Thymus (tissue), 11 donors: ENCODE results near the gene LRP3. TPM values are rescaled to one million over a fixed set of nuclear protein-coding genes. Genes with fewer than 3 reads are reported as not detected.
"Not testable (repeated sequence)": the region's sequence is repeated elsewhere in the genome, so short reads cannot be mapped to it uniquely, and the experiment has no call there.

Experiments
- DNase-seq, 9 donors: peaks; one replicate each; pipeline ENCODE4 v3.0.0-alpha.2; 2013; ENCODE audit warnings: low spot score in 9 of 9, low read depth in 6 of 9, missing footprints in 1 of 9
- H3K27ac ChIP-seq, 2 donors: one replicate each; pipeline ENCODE4 v1.5.1; 2013; ENCODE audit warnings: control low read depth in 1 of 2, low read depth in 1 of 2, low read length in 1 of 2, mild to moderate bottlenecking in 1 of 2, moderate library complexity in 1 of 2
- H3K27me3 ChIP-seq, 2 donors: one replicate each; pipeline ENCODE4 v1.5.1; 2013; ENCODE audit warnings: low read length in 1 of 2; ENCODE audit not compliant: control insufficient read depth in 2 of 2, insufficient read depth in 1 of 2
- H3K36me3 ChIP-seq, 2 donors: one replicate each; pipeline ENCODE4 v1.5.1; 2013; ENCODE audit warnings: low read length in 1 of 2, mild to moderate bottlenecking in 1 of 2, moderate library complexity in 1 of 2; ENCODE audit not compliant: control insufficient read depth in 2 of 2, insufficient read depth in 2 of 2
- H3K4me1 ChIP-seq, 2 donors: one replicate each; pipeline ENCODE4 v1.5.1; 2013; ENCODE audit warnings: low read length in 2 of 2; ENCODE audit not compliant: control insufficient read depth in 2 of 2, insufficient read depth in 2 of 2
- H3K4me3 ChIP-seq, 2 donors: one replicate each; pipeline ENCODE4 v1.5.1; 2013; ENCODE audit warnings: low read length in 2 of 2, control low read depth in 1 of 2, mild to moderate bottlenecking in 1 of 2
- H3K9me3 ChIP-seq, 2 donors: one replicate each; pipeline ENCODE4 v1.5.1; 2013; ENCODE audit warnings: low read length in 1 of 2, mild to moderate bottlenecking in 1 of 2; ENCODE audit not compliant: control insufficient read depth in 2 of 2, insufficient read depth in 1 of 2
- WGBS: extraction: QIAGEN DNeasy Blood & Tissue Kit; methylation state at CpG from one replicate; pipeline ENCODE4 v1.1.7; 2013; 5-methylcytosine and 5-hydroxymethylcytosine counted together
- polyA plus RNA-seq: library from polyadenylated mRNA; stranded (reverse); fragments of 200-250 nt; gene quantifications from one replicate; pipeline ENCODE4 v1.2.3, GENCODE V29; 2013
- total RNA-seq: library from RNA; stranded (reverse); fragments of 120-200 nt; gene quantifications from one replicate; pipeline ENCODE4 v1.2.4, GENCODE V29; 2013
- donor health status: healthy.

The LRP3 gene
- total and polyA plus RNA-seq, 2 donors, result 2.6 to 4.0 TPM

GRCh38 chr19:33219261-33219815, 25.2 kb downstream of the LRP3 start:
- Histone ChIP-seq H3K27me3 (peaks cover 8 to 16% of the 10 kb centered on the region in 2 donors), H3K36me3 (no peaks in the 10 kb centered on the region), H3K9me3 (no peaks in the 10 kb centered on the region), H3K4me3 (no peak overlapping the region), H3K4me1 (no peaks in the 10 kb centered on the region), H3K27ac (no peak overlapping the region)
- no peak for DNase-seq
- 85% methylated on average over 12 of the region's 12 CpGs for WGBS

GRCh38 chr19:33220115-33220514, 26.0 kb downstream of the LRP3 start:
- no peak for DNase-seq
- Histone ChIP-seq H3K36me3 (no peaks in the 10 kb centered on the region), H3K27me3 (peaks cover 16 to 24% of the 10 kb centered on the region in 2 donors), H3K27ac (no peak overlapping the region), H3K4me3 (no peak overlapping the region), H3K4me1 (no peaks in the 10 kb centered on the region), H3K9me3 (no peaks in the 10 kb centered on the region)
- 93% methylated on average over 18 of the region's 18 CpGs for WGBS

- WGBS, result 92% methylated on average over 9 of the region's 9 CpGs
- Histone ChIP-seq H3K27ac (no peak overlapping the region), H3K27me3 (peaks cover 22 to 29% of the 10 kb centered on the region in 2 donors), H3K36me3 (no peaks in the 10 kb centered on the region), H3K4me1 (no peaks in the 10 kb centered on the region), H3K4me3 (no peak overlapping the region), H3K9me3 (no peaks in the 10 kb centered on the region)
- DNase-seq, result no peak
Measured at GRCh38 chr19:33220735-33221134, 26.6 kb downstream of the LRP3 start.

- WGBS, result 97% methylated on average over 6 of the region's 6 CpGs
Measured at GRCh38 chr19:33221638-33222037, 27.5 kb downstream of the LRP3 start.

GRCh38 chr19:33222255-33222654, 28.1 kb downstream of the LRP3 start:
- not testable (repeated sequence) for DNase-seq, H3K36me3 ChIP-seq, H3K4me1 ChIP-seq, H3K27ac ChIP-seq, H3K9me3 ChIP-seq, H3K4me3 ChIP-seq
- H3K27me3 ChIP-seq, result peaks cover 37 to 44% of the 10 kb centered on the region in 2 donors
- 99% methylated on average over 2 of the region's 2 CpGs for WGBS

More at GRCh38 chr19:33221638-33222037, 27.5 kb downstream of the LRP3 start:
- no peaks in the 10 kb centered on the region for H3K4me1 ChIP-seq
- H3K27me3 ChIP-seq, result peaks cover 31 to 38% of the 10 kb centered on the region in 2 donors
- H3K9me3 ChIP-seq, result no peaks in the 10 kb centered on the region
- no peak overlapping the region for H3K27ac ChIP-seq
- no peaks in the 10 kb centered on the region for H3K36me3 ChIP-seq
- H3K4me3 ChIP-seq, result no peak overlapping the region
- no peak for DNase-seq

GRCh38 chr19:33224694-33225457, 30.7 kb downstream of the LRP3 start:
- peaks cover 4 to 6% of the 10 kb centered on the region in 2 donors for H3K9me3 ChIP-seq
- H3K36me3 ChIP-seq, result no peaks in the 10 kb centered on the region
- H3K4me3 ChIP-seq, result no peak overlapping the region
- no peak for DNase-seq
- no peak overlapping the region for H3K27ac ChIP-seq
- no peaks in the 10 kb centered on the region for H3K4me1 ChIP-seq
- 74% methylated on average over 18 of the region's 18 CpGs for WGBS
- H3K27me3 ChIP-seq, result peaks cover 43 to 53% of the 10 kb centered on the region in 2 donors

GRCh38 chr19:33225458-33225926, 31.4 kb downstream of the LRP3 start, which contains the start of gene SLC7A10:
TSS of gene SLC7A10 (minus strand) at chr19:33225850. CDS start at chr19:33225703, 147 bp downstream.
- no peak for DNase-seq
- H3K27me3 ChIP-seq, result peaks cover 43 to 53% of the 10 kb centered on the region in 2 donors
- H3K9me3 ChIP-seq, result peaks cover 4 to 6% of the 10 kb centered on the region in 2 donors
- H3K27ac ChIP-seq, result no peak within 1 kb of the TSS
- H3K4me3 ChIP-seq, result no peak within 1 kb of the TSS
- no peaks in the 10 kb centered on the region for H3K36me3 ChIP-seq
- 6% methylated on average over 62 of the region's 62 CpGs for WGBS
- no peaks in the 10 kb centered on the region for H3K4me1 ChIP-seq

- 4% methylated on average over 66 of the region's 66 CpGs for WGBS
- H3K27ac ChIP-seq, result no peak overlapping the region
- no peak for DNase-seq
- peaks cover 4 to 6% of the 10 kb centered on the region in 2 donors for H3K9me3 ChIP-seq
- no peak overlapping the region for H3K4me3 ChIP-seq
- no peaks in the 10 kb centered on the region for H3K4me1 ChIP-seq
- H3K36me3 ChIP-seq, result no peaks in the 10 kb centered on the region
- peaks cover 43 to 51% of the 10 kb centered on the region in 2 donors for H3K27me3 ChIP-seq
Measured at GRCh38 chr19:33226550-33227241, 32.6 kb downstream of the LRP3 start.

GRCh38 chr19:33227242-33227650, 33.1 kb downstream of the LRP3 start:
- no peak overlapping the region for H3K27ac ChIP-seq

More at GRCh38 chr19:33227242-33227650, 33.1 kb downstream of the LRP3 start:
- Histone ChIP-seq H3K4me3 (no peak overlapping the region), H3K27me3 (peaks cover 43 to 50% of the 10 kb centered on the region in 2 donors), H3K4me1 (no peaks in the 10 kb centered on the region), H3K9me3 (peaks cover 4 to 6% of the 10 kb centered on the region in 2 donors), H3K36me3 (no peaks in the 10 kb centered on the region)
- DNase-seq, result no peak
- WGBS, result 42% methylated on average over 18 of the region's 18 CpGs
